Adipose tissue (tissue), 3 donors: ENCODE measurements around the gene THTPA. TPM values are rescaled to one million over a fixed set of nuclear protein-coding genes. Genes with fewer than 3 reads are reported as not detected.
"Not testable (repeated sequence)": the region's sequence is repeated elsewhere in the genome, so short reads cannot be mapped to it uniquely, and the experiment has no call there.

Source experiments
- H3K27ac ChIP-seq: one replicate; pipeline ENCODE4 v1.5.1; 2013; ENCODE audit warnings: low read depth, low read length
- WGBS, 3 donors: extraction: QIAGEN DNeasy Blood & Tissue Kit; methylation state at CpG; one replicate each; pipeline ENCODE4 v1.1.7; 2013; 5-methylcytosine and 5-hydroxymethylcytosine counted together
- polyA plus RNA-seq, 3 donors: library from polyadenylated mRNA; stranded (reverse); fragments of 200-250 nt; gene quantifications; one replicate each; pipeline ENCODE4 v1.2.3, GENCODE V29; 2013
- donor health status: healthy with polysubstance abuse.
- donor health status: Bipolar disorder and iron deficiency.
- donor health status: healthy.

Gene THTPA
- polyA plus RNA-seq, 3 donors: 8.2 to 22.1 (median 18.3) TPM

DNA sequence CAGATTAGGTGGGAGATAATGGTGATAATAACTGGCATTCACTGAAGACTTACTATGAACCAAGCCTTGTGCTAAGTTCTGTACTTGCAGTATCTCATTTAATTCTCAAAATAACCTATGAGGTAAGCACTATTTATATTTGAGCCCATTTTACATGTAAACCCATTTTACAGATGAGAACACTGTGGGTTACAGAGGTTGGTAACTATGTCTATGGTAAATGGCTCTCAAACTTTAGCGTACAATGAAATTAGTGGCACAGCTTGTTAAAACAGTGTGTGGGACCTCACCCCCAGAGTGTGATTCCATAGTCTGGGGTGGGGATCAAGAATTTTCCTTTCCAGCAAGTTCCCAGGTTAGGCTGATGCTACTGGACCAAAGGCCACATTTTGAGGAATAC lies 44.7 kb downstream of the THTPA start:
- WGBS, 3 donors: 98 to 100% (median 98%) methylated on average over 1 of the region's 1 CpG

DNA sequence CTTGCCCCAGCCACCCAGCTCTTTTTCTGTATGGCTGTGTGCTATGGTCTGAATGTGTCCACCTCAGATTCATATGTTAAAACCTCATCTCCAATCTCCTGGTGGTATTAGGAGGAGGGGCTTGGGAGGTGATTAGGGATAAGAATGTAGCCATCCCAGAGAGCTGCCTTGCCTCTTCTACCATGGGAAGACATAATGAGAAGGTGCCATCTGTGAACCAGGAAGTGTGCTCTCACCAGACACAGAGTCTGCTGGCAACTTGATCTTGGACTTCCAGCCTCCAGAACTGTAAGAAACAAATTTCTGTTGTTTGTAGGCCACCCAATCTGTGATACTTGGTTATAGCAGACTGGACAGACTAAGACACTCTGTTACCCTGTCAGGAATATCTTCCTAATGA lies 45.4 kb downstream of the THTPA start:
- H3K27ac ChIP-seq: no peak overlapping the region

More for the DNA sequence above, 44.7 kb downstream of the THTPA start:
- H3K27ac ChIP-seq: no peak overlapping the region

- 60 to 71% (median 65%) methylated on average over 1 of the region's 1 CpG for WGBS, 3 donors
- H3K27ac ChIP-seq: no peak overlapping the region
These were observed 45.7 kb downstream of the THTPA start for GRCh38 chr14:23601845-23602180.

DNA sequence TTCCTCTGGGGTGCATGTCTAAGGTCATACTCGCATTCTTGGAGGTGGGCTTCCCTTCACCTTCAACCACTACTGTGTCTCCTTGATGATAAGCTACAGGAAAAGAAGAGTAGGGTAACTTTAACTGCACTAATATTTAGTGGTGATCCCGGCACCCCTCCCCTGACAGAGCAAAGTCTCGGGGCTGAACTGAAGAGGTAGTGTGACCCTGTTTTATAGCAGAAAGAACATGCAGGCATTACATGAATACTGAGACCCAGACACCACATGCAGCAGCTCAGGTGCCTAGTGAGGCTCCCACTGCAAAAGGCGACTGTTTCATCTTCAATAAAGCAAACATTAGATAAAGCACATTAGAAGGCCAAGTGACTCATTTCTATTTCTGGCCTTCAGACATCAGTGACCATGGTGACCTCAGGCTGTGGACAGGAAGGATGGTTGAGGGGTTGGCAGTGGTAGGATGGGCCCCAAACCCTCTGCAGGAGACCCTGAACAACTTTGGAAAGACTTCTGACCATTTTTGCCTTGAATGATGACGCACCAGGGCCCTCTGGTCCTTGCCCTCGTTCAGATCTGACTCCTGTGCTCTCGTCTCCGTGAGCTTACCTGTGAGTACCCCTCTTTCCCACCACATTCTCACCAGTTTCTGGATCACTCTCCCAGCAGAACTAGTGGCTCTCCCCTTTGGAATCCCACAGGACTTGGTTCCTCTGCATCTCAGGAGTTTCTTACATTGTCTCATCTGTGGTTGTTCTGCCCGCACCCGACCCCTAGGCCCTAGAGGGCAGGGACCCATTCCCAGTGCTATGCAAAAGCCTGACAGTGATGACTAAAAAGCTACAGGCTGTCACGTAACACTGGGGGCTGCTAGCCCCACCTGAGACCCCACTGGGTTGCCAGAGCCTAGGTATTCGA lies 46.4 kb downstream of the THTPA start:
- 87 to 90% (median 88%) methylated on average over 12 of the region's 12 CpGs for WGBS, 3 donors

DNA sequence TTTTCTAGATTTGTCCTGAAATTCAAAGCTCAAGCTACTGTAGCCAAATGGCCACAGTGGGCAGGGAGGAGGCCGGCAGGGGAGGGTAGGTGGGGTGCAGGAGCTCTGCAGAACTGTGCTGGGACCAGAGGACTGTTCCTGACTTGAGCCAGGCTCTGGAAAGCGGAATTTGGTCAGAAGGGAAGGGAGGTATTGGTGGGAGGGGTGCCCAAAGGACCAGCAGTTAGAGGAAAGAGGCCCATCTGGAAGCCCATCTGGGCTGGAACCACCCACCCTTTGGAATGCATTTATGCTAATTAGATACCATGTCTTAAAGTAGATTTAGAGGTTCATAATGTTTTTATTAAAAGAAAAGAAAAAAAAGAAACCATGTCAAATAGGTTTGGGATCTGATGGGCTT lies 47.0 kb downstream of the THTPA start:
- 79 to 89% (median 85%) methylated on average over 2 of the region's 2 CpGs for WGBS, 3 donors
- H3K27ac ChIP-seq: no peak overlapping the region

More for the DNA sequence above, 46.4 kb downstream of the THTPA start:
- H3K27ac ChIP-seq: no peak overlapping the region

- 62 to 89% (median 81%) methylated on average over 2 of the region's 2 CpGs for WGBS, 3 donors
- no peak overlapping the region for H3K27ac ChIP-seq
These were observed 48.1 kb downstream of the THTPA start for GRCh38 chr14:23604148-23604547.

- no peak overlapping the region for H3K27ac ChIP-seq
- WGBS, 3 donors: 76 to 89% (median 85%) methylated on average over 3 of the region's 3 CpGs
These were observed 48.7 kb downstream of the THTPA start for GRCh38 chr14:23604675-23605170.

DNA sequence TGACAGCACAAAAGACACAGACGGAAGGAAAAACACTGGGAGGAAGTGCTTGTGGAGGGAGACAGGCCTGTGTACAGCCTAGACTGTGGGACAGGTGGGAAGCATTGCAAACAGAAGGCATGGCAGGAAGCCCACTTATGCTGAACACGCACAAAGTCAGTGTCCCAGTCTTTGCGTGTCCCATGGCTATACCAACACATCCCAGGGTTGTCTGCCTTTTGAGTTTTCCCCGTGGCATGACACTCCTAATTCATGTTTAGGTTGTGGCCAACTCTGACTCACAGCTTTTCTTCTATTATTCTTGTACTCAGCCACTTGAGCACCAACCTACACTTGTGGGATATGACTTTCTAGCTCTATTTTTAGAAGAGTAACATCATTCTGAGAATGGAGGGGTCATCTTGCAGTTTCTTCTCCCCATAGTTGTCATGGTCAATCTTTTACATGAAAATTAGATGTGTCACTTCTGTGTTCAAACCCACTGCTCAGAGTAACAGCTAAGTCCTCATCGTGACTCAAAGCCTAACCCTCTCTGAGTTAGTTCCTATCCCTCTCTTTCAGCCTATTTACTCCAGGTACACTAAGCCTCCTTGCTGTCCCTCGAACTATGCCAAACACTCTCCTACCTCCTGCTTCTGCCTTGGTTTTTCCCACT lies 50.0 kb downstream of the THTPA start:
- H3K27ac ChIP-seq: no peak overlapping the region
- 62 to 74% (median 65%) methylated on average over 6 of the region's 6 CpGs for WGBS, 3 donors

- 17 to 63% (median 43%) methylated on average over 1 of the region's 1 CpG for WGBS, 3 donors
- no peak overlapping the region for H3K27ac ChIP-seq
These were observed 52.4 kb downstream of the THTPA start for GRCh38 chr14:23608454-23608853.

DNA sequence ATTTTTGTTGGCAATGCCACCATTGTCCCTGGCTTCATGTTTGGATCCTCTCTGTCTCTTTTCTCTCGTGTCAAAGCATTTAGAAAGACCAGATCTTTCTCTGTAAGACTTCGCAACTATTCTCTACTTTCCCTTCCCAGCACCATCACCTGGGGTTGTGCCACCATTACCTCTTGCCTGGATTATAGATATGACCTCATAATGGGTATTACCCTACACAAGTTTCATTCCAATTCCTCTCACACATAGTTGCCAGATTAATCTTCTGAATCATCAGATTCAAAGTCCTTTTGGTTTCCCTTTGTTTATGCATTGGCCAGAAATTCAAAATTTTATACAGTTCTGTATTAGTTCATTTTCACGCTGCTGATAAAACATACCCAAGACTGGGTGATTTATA lies 52.9 kb downstream of the THTPA start:
- 73 to 94% (median 84%) methylated on average over 3 of the region's 3 CpGs for WGBS, 3 donors
- H3K27ac ChIP-seq: no peak overlapping the region

- WGBS, 3 donors: 50 to 70% (median 66%) methylated on average over 6 to 7 of the region's 7 CpGs
- not testable (repeated sequence) for H3K27ac ChIP-seq
These were observed 53.5 kb downstream of the THTPA start for GRCh38 chr14:23609411-23610089.

Other genes with a start within 250 kb of the THTPA start
- 100 to 1,000 TPM in 1 of 3 donors, 10 to 100 TPM in 2; 37.9 to 122 (median 58.9) TPM for gene BCL2L2, start 249.4 kb upstream of the THTPA start, polyA plus RNA-seq
- gene PABPN1, start 234.8 kb upstream of the THTPA start, polyA plus RNA-seq: 100 to 1,000 TPM in 2 of 3 donors, 10 to 100 TPM in 1; 50.4 to 124 (median 110) TPM
- 1 to 10 TPM; 8.4 to 9.9 (median 9.5) TPM for gene SLC22A17, start 203.4 kb upstream of the THTPA start, polyA plus RNA-seq
- gene EFS, start 191.1 kb upstream of the THTPA start, polyA plus RNA-seq: 10 to 100 TPM in 2 of 3 donors, 1 to 10 TPM in 1; 2.3 to 17.5 (median 11.1) TPM
- under 1 TPM in 1 of 3 donors, not detected in 2; 0.06 TPM for gene IL25, start 183.5 kb upstream of the THTPA start, polyA plus RNA-seq
- gene CMTM5, start 179.2 kb upstream of the THTPA start, polyA plus RNA-seq: under 1 TPM in 2 of 3 donors, not detected in 1; 0.26 to 0.43 TPM
- gene MYH6, start 148.0 kb upstream of the THTPA start, polyA plus RNA-seq: 10 to 100 TPM in 1 of 3 donors, under 1 TPM in 2; 0.18 to 10.8 (median 0.56) TPM
- 1 to 10 TPM in 2 of 3 donors, under 1 TPM in 1; 0.07 to 6.5 (median 2.8) TPM for gene MYH7, start 120.6 kb upstream of the THTPA start, polyA plus RNA-seq
- 10 to 100 TPM; 22.2 to 50.3 (median 28.0) TPM for gene NGDN, start 86.6 kb upstream of the THTPA start, polyA plus RNA-seq
- gene ZFHX2, start 4.5 kb upstream of the THTPA start, polyA plus RNA-seq: under 1 TPM; 0.35 to 0.79 (median 0.74) TPM
- gene AP1G2, start 11.5 kb downstream of the THTPA start, polyA plus RNA-seq: 10 to 100 TPM; 31.8 to 73.2 (median 60.2) TPM
- gene JPH4, start 22.5 kb downstream of the THTPA start, polyA plus RNA-seq: under 1 TPM; 0.24 to 0.79 (median 0.70) TPM
- 1 to 10 TPM in 1 of 3 donors, under 1 TPM in 1, not detected in 1; 0.59 to 1.3 TPM for gene DHRS2, start 80.1 kb downstream of the THTPA start, polyA plus RNA-seq